Activated CD4-positive, alpha-beta T cell treated with anti-CD3 and anti-CD28 coated beads, Interleukin-2, amount 10 ng/mL, durations not matched to agents 7 days and 5 days (primary cell): Measurements from ENCODE around the gene ACOT9. TPM values are rescaled to one million over a fixed set of nuclear protein-coding genes. Genes with fewer than 3 reads are reported as not detected.

Source experiments
- CTCF ChIA-PET: fragments of 350-600 bp; sonication (Branson Sonifier 250); formaldehyde crosslinking; loops from one replicate; lab custom pipeline; 2021; ENCODE audit warnings: antibody characterized with exemption; lab: Charles Lee
- POLR2A ChIA-PET: fragments of 350-600 bp; sonication (Branson Sonifier 250); formaldehyde crosslinking; loops from one replicate; lab custom pipeline; 2021; ENCODE audit warnings: antibody characterized with exemption; lab: Charles Lee
- DNase-seq: peaks from one replicate; pipeline ENCODE4 v3.0.0-alpha.2; 2020
- H3K27ac Mint-ChIP-seq: one replicate; pipeline ENCODE4 v1.8.0; 2021; ENCODE audit warnings: mild to moderate bottlenecking, moderate library complexity, mixed read lengths
- H3K27me3 Mint-ChIP-seq: one replicate; pipeline ENCODE4 v1.8.0; 2021; ENCODE audit warnings: mixed read lengths
- H3K36me3 Mint-ChIP-seq: one replicate; pipeline ENCODE4 v1.8.0; 2021; ENCODE audit warnings: low read depth, mixed read lengths
- H3K4me1 Mint-ChIP-seq: one replicate; pipeline ENCODE4 v1.8.0; 2021; ENCODE audit warnings: mixed read lengths
- H3K4me3 Mint-ChIP-seq: one replicate; pipeline ENCODE4 v1.8.0; 2021; ENCODE audit warnings: mild to moderate bottlenecking, moderate library complexity, mixed read lengths
- H3K9me3 Mint-ChIP-seq: one replicate; pipeline ENCODE4 v1.8.0; 2021; ENCODE audit warnings: mixed read lengths
- total RNA-seq, 2 experiments: library from RNA; stranded (reverse); gene quantifications; one replicate each; pipeline ENCODE4 v1.2.3, GENCODE V29; 2021

Gene ACOT9, protein sequence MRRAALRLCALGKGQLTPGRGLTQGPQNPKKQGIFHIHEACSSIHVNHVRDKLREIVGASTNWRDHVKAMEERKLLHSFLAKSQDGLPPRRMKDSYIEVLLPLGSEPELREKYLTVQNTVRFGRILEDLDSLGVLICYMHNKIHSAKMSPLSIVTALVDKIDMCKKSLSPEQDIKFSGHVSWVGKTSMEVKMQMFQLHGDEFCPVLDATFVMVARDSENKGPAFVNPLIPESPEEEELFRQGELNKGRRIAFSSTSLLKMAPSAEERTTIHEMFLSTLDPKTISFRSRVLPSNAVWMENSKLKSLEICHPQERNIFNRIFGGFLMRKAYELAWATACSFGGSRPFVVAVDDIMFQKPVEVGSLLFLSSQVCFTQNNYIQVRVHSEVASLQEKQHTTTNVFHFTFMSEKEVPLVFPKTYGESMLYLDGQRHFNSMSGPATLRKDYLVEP
- total RNA-seq = 10 to 100 TPM; 21.5 to 23.4 TPM

DNA sequence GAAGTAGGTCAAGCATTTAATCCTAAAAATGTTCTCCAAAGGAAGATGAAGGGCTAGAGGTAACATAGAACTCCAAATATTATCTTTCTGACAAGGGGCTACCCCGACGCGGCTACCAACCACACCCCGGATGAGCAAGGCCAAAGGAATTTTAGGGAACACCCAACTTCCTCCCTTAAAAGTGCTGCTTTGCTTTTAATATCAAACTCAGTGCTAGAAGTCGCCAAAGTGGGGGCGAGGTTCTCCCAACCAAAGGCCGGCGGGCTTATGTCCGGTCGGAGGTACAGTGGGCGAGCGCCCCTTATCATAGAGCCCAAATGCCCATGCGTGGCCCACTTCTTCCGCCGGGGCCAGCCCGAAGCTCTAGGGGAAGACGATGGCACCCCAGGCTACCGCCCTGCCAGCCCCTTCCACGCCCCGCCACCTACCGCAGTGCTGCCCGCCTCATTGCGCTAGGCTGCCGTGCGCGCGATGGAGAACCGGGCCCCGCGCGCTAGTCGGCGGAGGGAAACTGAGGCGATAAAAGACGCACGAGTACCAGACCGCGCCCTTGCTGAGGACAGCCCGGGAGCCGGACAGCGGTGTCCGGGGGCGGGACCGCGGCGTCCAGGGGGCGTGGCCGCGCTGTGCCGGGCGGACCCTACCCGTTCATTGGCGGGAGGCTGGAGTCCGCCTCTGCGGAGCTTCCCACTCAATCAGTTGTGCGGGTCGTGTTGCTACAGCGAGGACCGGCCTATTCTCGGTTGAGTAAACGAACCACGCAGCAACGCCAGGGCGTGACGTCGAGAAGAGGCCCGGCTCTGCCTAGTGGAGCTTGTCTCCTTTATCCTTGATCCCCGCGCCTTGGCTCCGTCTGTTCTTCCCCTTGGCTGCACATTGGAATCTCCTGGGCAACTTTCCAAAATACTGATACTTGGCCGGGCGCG lies at the start of gene ACOT9:
ACOT9 (minus strand) TSS at position 580 of the 926 bp plus-strand sequence; CDS start at position 448, 132 bp downstream.
- Mint-ChIP-seq H3K36me3 (no peaks in the 10 kb centered on the region), H3K4me1 (peaks cover 30% of the 10 kb centered on the region), H3K27ac (peak within 1 kb of the TSS; percentile 89), H3K9me3 (no peaks in the 10 kb centered on the region), H3K4me3 (peak within 1 kb of the TSS; percentile 84), H3K27me3 (no peaks in the 10 kb centered on the region)
- peak; percentile 75 for DNase-seq
- CTCF ChIA-PET = interaction anchor here (0.6 to 2.2 kb wide), 3 partner anchors 10 to 400 kb away, joined by 3 to 7 read pairs (median 3); partner anchors contain the start of gene SAT1
- POLR2A ChIA-PET = no interaction called here

DNA sequence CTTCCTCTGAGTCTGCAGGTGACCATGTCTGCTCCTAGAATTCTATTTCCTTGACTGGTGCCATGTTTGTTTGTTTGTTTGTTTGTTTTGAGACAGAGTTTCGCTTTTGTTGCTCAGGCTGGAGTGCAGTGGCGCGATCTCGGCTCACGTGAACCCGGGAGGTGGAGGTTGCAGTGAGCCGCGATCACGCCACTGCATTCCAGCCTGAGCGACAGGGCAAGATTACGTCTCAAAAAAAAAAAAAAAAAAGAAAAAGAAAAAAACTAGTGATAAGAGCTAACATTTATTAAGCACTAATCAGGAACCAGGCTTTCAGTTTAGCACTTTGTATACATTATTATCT lies 47.0 kb upstream of the ACOT9 start:
- H3K4me1 Mint-ChIP-seq = peaks cover 12% of the 10 kb centered on the region
- H3K4me3 Mint-ChIP-seq = no peak overlapping the region
- no peaks in the 10 kb centered on the region for H3K27me3 Mint-ChIP-seq
- ChIA-PET CTCF (interaction anchor here (0.5 kb wide), 1 partner anchor 155 kb away, joined by 3 read pairs; no protein-coding TSS in a partner anchor), POLR2A (no interaction called here)
- peaks cover 8% of the 10 kb centered on the region for H3K36me3 Mint-ChIP-seq
- no peak overlapping the region for H3K27ac Mint-ChIP-seq
- DNase-seq = no peak
- no peaks in the 10 kb centered on the region for H3K9me3 Mint-ChIP-seq

GRCh38 chrX:23789386-23790154 lies 46.5 kb upstream of the ACOT9 start:
- ChIA-PET POLR2A (no interaction called here), CTCF (interaction anchor here (0.5 kb wide), 1 partner anchor 155 kb away, joined by 3 read pairs; no protein-coding TSS in a partner anchor)
- Mint-ChIP-seq H3K9me3 (no peaks in the 10 kb centered on the region), H3K4me3 (no peak overlapping the region), H3K4me1 (peaks cover 18% of the 10 kb centered on the region), H3K27me3 (no peaks in the 10 kb centered on the region), H3K27ac (no peak overlapping the region), H3K36me3 (peaks cover 14% of the 10 kb centered on the region)
- DNase-seq = no peak

DNA sequence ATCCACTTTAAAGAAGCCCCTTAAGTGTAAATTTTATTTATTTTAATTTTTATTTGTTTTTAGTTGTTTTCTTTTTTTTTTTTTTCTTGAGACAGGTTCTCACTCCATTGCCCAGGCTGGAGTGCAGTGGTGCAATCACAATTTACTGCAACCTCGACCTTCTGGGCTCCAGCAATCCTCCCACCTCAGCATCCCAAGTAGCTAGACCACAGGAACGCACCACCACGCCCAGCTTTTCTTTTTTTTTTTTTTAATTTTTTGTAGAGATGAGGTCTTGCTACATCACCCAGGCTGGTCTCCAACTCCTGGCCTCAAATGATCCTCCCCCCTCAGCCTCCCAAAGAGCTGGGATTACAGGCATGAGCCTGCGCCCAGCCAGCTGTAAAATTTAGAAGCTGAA lies 45.9 kb upstream of the ACOT9 start:
- no peak for DNase-seq
- H3K4me1 Mint-ChIP-seq = peaks cover 22% of the 10 kb centered on the region
- H3K4me3 Mint-ChIP-seq = no peak overlapping the region
- H3K36me3 Mint-ChIP-seq = peaks cover 20% of the 10 kb centered on the region
- H3K9me3 Mint-ChIP-seq = no peaks in the 10 kb centered on the region
- H3K27ac Mint-ChIP-seq = no peak overlapping the region
- H3K27me3 Mint-ChIP-seq = no peaks in the 10 kb centered on the region
- POLR2A ChIA-PET = no interaction called here
- CTCF ChIA-PET = no interaction called here

GRCh38 chrX:23788521-23788920 lies 45.4 kb upstream of the ACOT9 start:
- Mint-ChIP-seq H3K27ac (no peak overlapping the region), H3K36me3 (peaks cover 24% of the 10 kb centered on the region), H3K4me1 (peaks cover 22% of the 10 kb centered on the region), H3K27me3 (no peaks in the 10 kb centered on the region), H3K4me3 (no peak overlapping the region), H3K9me3 (no peaks in the 10 kb centered on the region)
- POLR2A ChIA-PET = no interaction called here
- CTCF ChIA-PET = interaction anchor here (1.2 kb wide), 1 partner anchor 113 kb away, joined by 4 read pairs; no protein-coding TSS in a partner anchor
- DNase-seq = no peak

DNA sequence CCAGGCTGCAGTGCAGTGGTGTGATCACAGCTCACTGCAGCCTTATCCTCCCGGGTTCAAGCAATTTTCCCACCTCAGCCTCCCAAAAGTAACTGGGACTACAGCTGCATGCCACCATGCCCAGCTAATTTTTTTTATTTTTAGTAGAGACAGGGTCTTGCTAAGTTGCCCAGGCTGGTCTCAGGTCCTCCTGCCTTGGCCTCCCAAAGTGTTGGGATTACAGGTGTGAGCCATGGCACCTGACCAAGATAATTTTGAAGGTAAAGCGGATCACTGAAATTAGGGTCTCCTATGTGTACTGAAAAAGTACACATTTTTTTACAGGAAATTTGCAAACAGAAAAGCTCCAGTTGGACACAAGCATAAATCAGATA lies 44.7 kb upstream of the ACOT9 start:
- POLR2A ChIA-PET = no interaction called here

GRCh38 chrX:23786268-23786815 lies 43.3 kb upstream of the ACOT9 start:
- no peak overlapping the region for H3K4me3 Mint-ChIP-seq
- ChIA-PET POLR2A (no interaction called here), CTCF (interaction anchor here (0.6 to 0.7 kb wide), 3 partner anchors 8 to 626 kb away, joined by 3 to 4 read pairs (median 4); no protein-coding TSS in a partner anchor)
- H3K27me3 Mint-ChIP-seq = no peaks in the 10 kb centered on the region
- H3K36me3 Mint-ChIP-seq = peaks cover 25% of the 10 kb centered on the region
- H3K9me3 Mint-ChIP-seq = no peaks in the 10 kb centered on the region
- peaks cover 35% of the 10 kb centered on the region for H3K4me1 Mint-ChIP-seq
- DNase-seq = no peak
- no peak overlapping the region for H3K27ac Mint-ChIP-seq

More for the DNA sequence above, 44.7 kb upstream of the ACOT9 start:
- DNase-seq = no peak
- peaks cover 23% of the 10 kb centered on the region for H3K4me1 Mint-ChIP-seq
- no peak overlapping the region for H3K4me3 Mint-ChIP-seq
- no peaks in the 10 kb centered on the region for H3K27me3 Mint-ChIP-seq
- H3K36me3 Mint-ChIP-seq = peaks cover 25% of the 10 kb centered on the region
- no peak overlapping the region for H3K27ac Mint-ChIP-seq
- CTCF ChIA-PET = interaction anchor here (1.1 to 1.2 kb wide), 2 partner anchors 9 to 114 kb away, joined by 3 to 4 read pairs; no protein-coding TSS in a partner anchor
- no peaks in the 10 kb centered on the region for H3K9me3 Mint-ChIP-seq

DNA sequence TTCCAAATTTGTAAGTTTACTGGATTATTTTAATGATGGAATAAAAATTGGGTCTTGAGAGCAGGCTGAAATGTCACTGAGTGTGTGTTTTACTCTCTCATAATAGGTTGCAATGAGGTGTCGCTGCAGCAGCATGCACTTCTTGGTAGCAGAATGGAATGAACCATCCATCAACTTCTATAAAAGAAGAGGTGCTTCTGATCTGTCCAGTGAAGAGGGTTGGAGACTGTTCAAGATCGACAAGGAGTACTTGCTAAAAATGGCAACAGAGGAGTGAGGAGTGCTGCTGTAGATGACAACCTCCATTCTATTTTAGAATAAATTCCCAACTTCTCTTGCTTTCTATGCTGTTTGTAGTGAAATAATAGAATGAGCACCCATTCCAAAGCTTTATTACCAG lies 42.5 kb upstream of the ACOT9 start:
- ChIA-PET CTCF (no interaction called here), POLR2A (no interaction called here)
- Mint-ChIP-seq H3K27ac (no peak overlapping the region), H3K27me3 (no peaks in the 10 kb centered on the region), H3K4me1 (peaks cover 40% of the 10 kb centered on the region), H3K36me3 (peaks cover 25% of the 10 kb centered on the region), H3K9me3 (no peaks in the 10 kb centered on the region), H3K4me3 (peak overlapping the region; percentile 95)
- DNase-seq = no peak

DNA sequence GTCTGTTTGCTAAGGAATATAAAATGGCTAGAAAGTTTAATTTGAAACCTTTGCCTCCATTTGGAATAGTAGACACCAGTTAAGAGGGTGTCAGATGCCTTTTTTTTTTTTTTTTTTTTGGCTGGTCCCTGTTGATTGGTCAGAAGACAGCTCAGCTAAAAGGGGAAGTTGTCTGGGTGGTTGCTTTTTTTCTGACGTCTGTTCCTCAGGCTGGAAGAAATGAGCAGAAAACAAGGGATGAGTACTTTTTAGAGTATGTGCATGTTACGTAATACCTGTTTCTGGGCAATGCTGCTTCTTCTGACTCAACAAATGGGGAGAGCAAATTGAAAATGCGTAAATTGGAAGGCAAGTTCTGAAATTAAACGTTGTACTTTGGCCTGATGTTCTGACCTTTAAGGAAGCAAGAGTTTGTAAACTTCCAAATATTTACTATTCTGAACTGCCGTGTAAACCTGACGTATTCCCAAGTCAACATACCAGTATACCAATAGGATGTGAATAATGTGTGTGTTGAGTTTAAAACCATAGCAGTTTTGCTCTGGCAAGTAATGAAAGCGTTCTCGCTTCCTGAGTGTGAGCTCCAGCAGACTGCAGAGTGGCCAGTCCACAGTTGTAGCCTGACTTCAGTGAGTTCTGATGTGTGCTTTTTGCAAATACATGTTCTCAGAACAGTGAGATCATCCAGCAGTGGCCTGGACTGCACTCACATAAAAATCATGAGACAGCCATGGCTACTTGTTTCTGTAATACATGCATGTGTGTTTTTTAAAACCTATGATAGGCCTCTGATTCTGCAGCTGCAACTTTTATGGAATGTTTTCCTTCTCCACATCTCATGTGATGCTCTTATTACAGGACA lies 41.6 kb upstream of the ACOT9 start:
- Mint-ChIP-seq H3K9me3 (no peaks in the 10 kb centered on the region), H3K27ac (peak overlapping the region; percentile 98), H3K27me3 (no peaks in the 10 kb centered on the region), H3K4me1 (peaks cover 40% of the 10 kb centered on the region), H3K4me3 (peak overlapping the region; percentile 95), H3K36me3 (peaks cover 25% of the 10 kb centered on the region)
- ChIA-PET CTCF (interaction anchor here (0.6 to 1.3 kb wide), 5 partner anchors 9 to 269 kb away, joined by 3 to 4 read pairs (median 3); no protein-coding TSS in a partner anchor), POLR2A (interaction anchor here (0.6 kb wide), 1 partner anchor 12 kb away, joined by 5 read pairs; no protein-coding TSS in a partner anchor)
- peak; percentile 13 for DNase-seq

GRCh38 chrX:23783589-23784469 lies 40.8 kb upstream of the ACOT9 start:
- H3K27ac Mint-ChIP-seq = peak overlapping the region; percentile 98
- peaks cover 40% of the 10 kb centered on the region for H3K4me1 Mint-ChIP-seq
- H3K36me3 Mint-ChIP-seq = peaks cover 25% of the 10 kb centered on the region
- H3K27me3 Mint-ChIP-seq = no peaks in the 10 kb centered on the region
- H3K9me3 Mint-ChIP-seq = no peaks in the 10 kb centered on the region
- DNase-seq = peak; percentile 10
- POLR2A ChIA-PET = interaction anchor here (0.6 to 1.5 kb wide), 3 partner anchors 11 to 118 kb away, joined by 5 to 10 read pairs (median 9); no protein-coding TSS in a partner anchor
- H3K4me3 Mint-ChIP-seq = peak overlapping the region; percentile 95
- CTCF ChIA-PET = interaction anchor here (0.5 to 2.7 kb wide), 12 partner anchors 10 to 270 kb away, joined by 3 to 14 read pairs (median 4); no protein-coding TSS in a partner anchor
